WTC11 (cell line): ENCODE measurements around the gene TMEM260. TPM values are rescaled to one million over a fixed set of nuclear protein-coding genes. Genes with fewer than 3 reads are reported as not detected.

Source experiments
- ATAC-seq: fragments of 200-7000 bp; cut with Tn5 transposase; 2 replicates; pipeline ENCODE4 v1.10.0; 2021; ENCODE audit warnings: mild to moderate bottlenecking, moderate library complexity
- CTCF ChIA-PET: fragments of 300-600 bp; sonication (Branson Sonifier 250); formaldehyde crosslinking; loops from one replicate; lab custom pipeline; 2021; ENCODE audit warnings: antibody characterized with exemption; lab: Charles Lee
- POLR2A ChIA-PET: fragments of 350-600 bp; sonication (Branson Sonifier 250); formaldehyde crosslinking; loops from one replicate; lab custom pipeline; 2021; ENCODE audit warnings: antibody characterized with exemption; lab: Charles Lee
- DNase-seq: peaks from one replicate; pipeline ENCODE4 v3.0.0; 2021; ENCODE audit warnings: low spot score
- H3K27ac Mint-ChIP-seq: 2 replicates; pipeline ENCODE4 v1.8.0; 2021; ENCODE audit warnings: mixed read lengths
- H3K27me3 Mint-ChIP-seq: 2 replicates; pipeline ENCODE4 v1.8.0; 2021; ENCODE audit warnings: low read depth, mild to moderate bottlenecking, moderate library complexity, mixed read lengths
- H3K36me3 Mint-ChIP-seq: 2 replicates; pipeline ENCODE4 v1.8.0; 2021; ENCODE audit warnings: mixed read lengths
- H3K4me1 Mint-ChIP-seq: 2 replicates; pipeline ENCODE4 v1.8.0; 2022; ENCODE audit warnings: mixed read lengths
- H3K4me3 Mint-ChIP-seq: 2 replicates; pipeline ENCODE4 v1.8.0; 2021; ENCODE audit warnings: mild to moderate bottlenecking, moderate library complexity, mixed read lengths
- H3K9me3 Mint-ChIP-seq: 2 replicates; pipeline ENCODE4 v1.8.0; 2021; ENCODE audit warnings: mixed read lengths
- AFF4 ChIP-seq: sonication (generic); formaldehyde crosslinking; IDR thresholded peaks from 2 replicates; pipeline ENCODE4 v1.8.1; 2023; ENCODE audit warnings: mild to moderate bottlenecking, missing genetic modification reagents, borderline replicate concordance
- ATF6 ChIP-seq: sonication (generic); formaldehyde crosslinking; IDR thresholded peaks from 2 replicates; pipeline ENCODE4 v1.8.1; 2023; ENCODE audit warnings: mild to moderate bottlenecking, missing genetic modification reagents
- CDX4 ChIP-seq: fragments of 250-450 bp; sonication (Bioruptor Pico); IDR thresholded peaks from 2 replicates; pipeline ENCODE4 v1.9.0; 2021; ENCODE audit warnings: moderate library complexity, mild to moderate bottlenecking, inconsistent platforms, borderline replicate concordance
- FOXK1 ChIP-seq: sonication (generic); formaldehyde crosslinking; IDR thresholded peaks from 2 replicates; pipeline ENCODE4 v1.8.0; 2022; ENCODE audit warnings: mild to moderate bottlenecking, moderate library complexity, missing genetic modification reagents
- GRHL2 ChIP-seq: fragments of 250-450 bp; sonication (Bioruptor Pico); IDR thresholded peaks from 2 replicates; pipeline ENCODE4 v1.8.0; 2022; ENCODE audit warnings: mild to moderate bottlenecking, moderate library complexity; ENCODE audit not compliant: insufficient replicate concordance, severe bottlenecking
- GTF2I ChIP-seq: fragments of 250-450 bp; sonication (Bioruptor Pico); conservative IDR thresholded peaks from 2 replicates; pipeline ENCODE4 v1.4.0; 2021; ENCODE audit warnings: mild to moderate bottlenecking
- KAT7 ChIP-seq: sonication (generic); formaldehyde crosslinking; IDR thresholded peaks from 2 replicates; pipeline ENCODE4 v1.8.1; 2023; ENCODE audit warnings: missing genetic modification reagents, mild to moderate bottlenecking, borderline replicate concordance
- MAX ChIP-seq: sonication (generic); formaldehyde crosslinking; IDR thresholded peaks from 2 replicates; pipeline ENCODE4 v1.8.0; 2022; ENCODE audit warnings: mild to moderate bottlenecking, missing genetic modification reagents
- NFYB ChIP-seq: sonication (generic); formaldehyde crosslinking; conservative IDR thresholded peaks from 2 replicates; pipeline ENCODE4 v1.8.0; 2022; ENCODE audit warnings: low read depth, missing genetic modification reagents
- PRDM15 ChIP-seq: sonication (generic); formaldehyde crosslinking; IDR thresholded peaks from 2 replicates; pipeline ENCODE4 v1.8.0; 2022; ENCODE audit warnings: missing genetic modification reagents
- PREB ChIP-seq: sonication (generic); formaldehyde crosslinking; IDR thresholded peaks from 2 replicates; pipeline ENCODE4 v1.8.1; 2022; ENCODE audit warnings: mild to moderate bottlenecking, missing genetic modification reagents, moderate library complexity, borderline replicate concordance
- RELA ChIP-seq: sonication (generic); formaldehyde crosslinking; IDR thresholded peaks from 2 replicates; pipeline ENCODE4 v1.8.1; 2022; ENCODE audit warnings: missing genetic modification reagents, mild to moderate bottlenecking, borderline replicate concordance
- SP1 ChIP-seq: sonication (generic); formaldehyde crosslinking; conservative IDR thresholded peaks from 2 replicates; pipeline ENCODE4 v1.8.1; 2022; ENCODE audit warnings: missing genetic modification reagents
- TEAD1 ChIP-seq: sonication (generic); formaldehyde crosslinking; IDR thresholded peaks from 2 replicates; pipeline ENCODE4 v1.8.0; 2022; ENCODE audit warnings: mild to moderate bottlenecking, missing genetic modification reagents
- ZMAT4 ChIP-seq: fragments of 250-450 bp; sonication (Bioruptor Pico); IDR thresholded peaks from 2 replicates; pipeline ENCODE4 v1.9.0; 2021; ENCODE audit warnings: mild to moderate bottlenecking
- ZNF425 ChIP-seq: fragments of 250-450 bp; sonication (Bioruptor Pico); conservative IDR thresholded peaks from 2 replicates; pipeline ENCODE4 v1.9.0; 2021; ENCODE audit warnings: mild to moderate bottlenecking
- total RNA-seq: library from RNA; stranded (reverse); gene quantifications from 3 replicates; pipeline ENCODE4 v1.2.3, GENCODE V29; 2021

Gene TMEM260
- total RNA-seq, 1 experiment from 2014 or later: 17.9 TPM

- TF ChIP-seq ZNF425 (CRISPR knock-in tag) (no peak), NFYB (CRISPR knock-in tag) (no peak), CDX4 (CRISPR knock-in tag) (no peak), ZMAT4 (CRISPR knock-in tag) (no peak), TEAD1 (CRISPR knock-in tag) (no peak), FOXK1 (no peak), PREB (CRISPR knock-in tag) (no peak)
Measured at GRCh38 chr14:56649382-56649781, 69.8 kb downstream of the TMEM260 start (continued).

GRCh38 chr14:56650048-56650447 is 70.5 kb downstream of the TMEM260 start:
- TF ChIP-seq AFF4 (CRISPR knock-in tag) (no peak), GRHL2 (CRISPR knock-in tag) (no peak), KAT7 (CRISPR knock-in tag) (no peak), FOXK1 (no peak), MAX (CRISPR knock-in tag) (no peak), RELA (CRISPR knock-in tag) (no peak), PRDM15 (CRISPR knock-in tag) (no peak), GTF2I (no peak), ATF6 (CRISPR knock-in tag) (no peak), SP1 (CRISPR knock-in tag) (no peak)
- CTCF ChIA-PET: no interaction called here
- Mint-ChIP-seq H3K4me1 (peaks cover 27% of the 10 kb centered on the region), H3K27me3 (no peaks in the 10 kb centered on the region; the same call in 1 of the 2 replicates), H3K9me3 (no peaks in the 10 kb centered on the region), H3K4me3 (no peak overlapping the region), H3K36me3 (no peaks in the 10 kb centered on the region; the same call in 1 of the 2 replicates), H3K27ac (no peak overlapping the region)
- ATAC-seq (no peak), DNase-seq (no peak)
- POLR2A ChIA-PET: no interaction called here
